Non-pigmented ciliary epithelial cell (primary cell): ENCODE data around the gene SLC5A10.

Experiments used
- DNase-seq: peaks from one replicate; pipeline ENCODE4 v3.0.0-alpha.2; 2010; ENCODE audit warnings: low read depth

SLC5A10 gene

GRCh38 chr17:19003543-19004420 lies 51.8 kb downstream of the SLC5A10 start:
- no peak for DNase-seq

DNA sequence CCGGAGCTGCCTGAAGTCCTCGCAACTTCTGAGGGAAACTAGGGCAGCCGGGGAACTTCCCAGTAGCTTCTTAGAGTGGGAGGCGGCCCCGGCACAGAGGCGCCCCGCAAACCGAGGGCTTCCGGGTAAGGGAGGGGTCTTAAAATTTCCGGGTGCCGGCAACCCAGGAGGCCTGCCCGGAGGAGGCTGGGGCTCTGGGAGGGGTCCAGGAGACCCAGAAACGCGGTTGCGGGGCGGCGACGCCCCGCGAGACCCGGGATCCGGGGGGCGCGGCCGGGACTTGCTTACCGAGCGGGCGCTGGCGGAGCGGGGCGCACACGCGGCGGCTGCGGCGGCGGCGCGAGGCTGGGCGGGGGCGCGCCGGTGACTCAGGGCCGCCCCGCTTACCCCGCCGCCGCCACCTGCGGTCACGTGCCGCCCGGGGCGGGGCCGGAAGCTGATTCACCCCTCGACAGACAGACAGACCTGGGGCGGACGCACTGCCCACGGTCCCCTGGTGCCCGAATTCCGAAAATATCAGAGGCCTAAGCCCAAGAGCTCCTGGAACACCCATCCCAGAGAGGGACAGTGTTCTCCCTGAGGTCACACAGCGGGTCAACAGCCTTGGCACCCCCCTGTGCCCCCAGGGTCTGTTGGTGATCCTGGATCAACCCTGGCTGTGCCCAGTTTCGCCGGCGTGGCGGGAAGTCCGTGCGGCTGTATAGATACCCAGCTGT lies 52.6 kb downstream of the SLC5A10 start, which contains the start of gene FAM83G:
Gene FAM83G (minus strand): TSS at position 344 of the 716 bp plus-strand sequence. CDS start 723 bp downstream, outside the sequence.
- no peak for DNase-seq

DNA sequence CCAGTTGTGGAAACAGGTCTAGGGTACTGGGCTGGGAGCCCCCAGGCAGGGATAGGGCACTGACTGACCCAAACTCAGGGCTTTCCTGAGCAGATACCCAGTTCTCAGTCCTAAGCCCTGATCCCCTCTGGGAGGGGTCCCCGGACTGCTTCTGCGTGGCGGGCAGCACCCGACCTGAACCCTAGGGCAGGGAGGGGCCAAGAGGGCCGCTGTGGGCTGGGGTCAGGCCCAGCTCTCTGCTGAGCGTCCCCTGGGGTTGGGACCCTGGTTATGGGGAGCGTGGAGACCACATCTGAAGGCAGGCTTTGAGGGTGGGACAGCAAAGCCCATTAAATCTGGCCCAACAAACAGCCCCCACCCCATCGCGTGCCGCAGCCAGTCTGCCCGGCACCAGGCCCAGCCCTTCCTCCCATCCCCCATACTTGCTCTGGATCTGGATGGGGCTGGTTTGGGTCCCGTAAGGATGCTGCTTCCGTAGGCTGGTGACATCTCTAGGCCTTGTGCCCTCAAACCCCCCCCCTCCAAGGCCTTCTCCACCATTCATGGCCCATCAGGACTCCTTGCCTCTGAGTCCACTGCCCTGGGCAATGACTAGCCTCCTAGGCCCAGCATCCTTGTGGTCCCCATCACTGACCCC lies 53.3 kb downstream of the SLC5A10 start:
- no peak for DNase-seq

GRCh38 chr17:19005789-19006430 lies 53.9 kb downstream of the SLC5A10 start:
- DNase-seq: no peak

DNA sequence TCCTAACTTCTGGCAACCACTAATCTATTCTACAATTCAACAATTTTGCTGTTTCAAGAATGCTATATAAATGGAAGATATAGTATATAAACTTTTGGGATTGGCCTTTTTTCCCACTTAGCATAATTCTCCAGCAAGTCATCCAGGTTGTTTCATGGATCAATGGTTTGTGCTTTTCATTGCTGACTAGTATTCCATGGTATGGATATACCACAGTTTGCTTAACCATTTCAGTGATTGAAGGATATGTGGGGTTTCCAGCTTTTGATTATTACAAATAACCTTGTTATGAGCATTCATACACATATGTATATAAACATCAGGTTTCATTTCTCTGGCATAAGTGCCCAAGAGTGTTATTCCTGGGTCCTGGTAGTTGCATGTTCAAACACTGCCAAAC lies 54.7 kb downstream of the SLC5A10 start:
- no peak for DNase-seq

DNA sequence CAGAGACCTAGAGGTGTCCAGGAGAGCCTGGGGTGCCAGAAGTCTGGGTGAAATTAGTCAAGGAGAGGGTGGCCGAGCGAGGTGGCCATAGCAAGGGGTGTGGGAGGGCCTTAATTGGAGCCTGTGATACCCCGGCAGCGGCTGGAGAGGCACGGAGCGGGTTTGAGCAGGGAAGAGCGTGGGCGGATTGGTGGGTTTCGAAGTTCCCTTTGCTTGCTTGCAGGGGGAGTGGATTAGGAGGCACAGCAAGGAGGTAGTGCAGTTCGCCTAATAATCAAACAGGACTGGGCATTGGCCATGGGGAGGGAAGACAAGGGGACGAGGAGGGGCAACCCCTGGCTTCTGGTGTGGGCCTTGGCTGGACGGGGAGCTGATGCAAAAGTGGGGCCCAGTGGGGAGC lies 58.0 kb downstream of the SLC5A10 start:
- DNase-seq: no peak

DNA sequence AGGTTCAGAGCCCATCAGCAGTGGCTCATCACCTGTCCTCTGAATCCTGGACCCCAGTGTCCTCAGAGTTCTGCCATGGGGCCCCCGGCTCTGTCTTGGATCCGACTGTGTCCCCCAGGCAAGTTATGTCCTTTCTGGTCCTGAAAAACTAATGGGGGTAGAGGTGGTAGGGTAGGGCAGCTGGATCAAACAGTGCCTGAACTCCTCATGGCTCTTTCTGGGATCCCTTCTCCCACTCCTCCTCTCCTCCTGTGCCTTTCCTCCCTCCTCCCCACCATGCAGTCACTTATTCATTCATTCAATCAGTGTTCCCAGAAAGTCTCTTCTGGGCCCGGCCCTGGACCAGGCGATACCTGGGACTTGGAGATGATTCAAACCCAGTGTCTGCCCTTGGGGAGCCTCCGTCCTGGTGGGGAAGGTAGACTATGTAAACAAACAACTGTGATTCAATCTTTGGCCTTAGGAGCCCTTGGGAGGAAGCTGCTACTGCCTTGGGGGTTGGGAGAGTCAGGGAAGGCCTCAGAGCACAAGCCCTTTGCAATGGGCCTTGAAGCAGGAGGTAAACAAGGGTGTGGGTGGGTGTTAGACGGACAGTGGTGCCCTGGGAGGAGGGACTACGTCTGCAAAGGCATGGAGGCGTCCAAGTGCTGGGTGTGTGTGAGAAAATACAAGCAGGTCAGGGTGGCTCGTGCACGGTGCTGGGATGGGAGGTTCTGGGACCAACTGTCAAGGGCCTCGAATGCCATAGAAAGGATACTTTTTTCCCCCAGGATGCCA lies 59.0 kb downstream of the SLC5A10 start:
- DNase-seq: no peak

DNA sequence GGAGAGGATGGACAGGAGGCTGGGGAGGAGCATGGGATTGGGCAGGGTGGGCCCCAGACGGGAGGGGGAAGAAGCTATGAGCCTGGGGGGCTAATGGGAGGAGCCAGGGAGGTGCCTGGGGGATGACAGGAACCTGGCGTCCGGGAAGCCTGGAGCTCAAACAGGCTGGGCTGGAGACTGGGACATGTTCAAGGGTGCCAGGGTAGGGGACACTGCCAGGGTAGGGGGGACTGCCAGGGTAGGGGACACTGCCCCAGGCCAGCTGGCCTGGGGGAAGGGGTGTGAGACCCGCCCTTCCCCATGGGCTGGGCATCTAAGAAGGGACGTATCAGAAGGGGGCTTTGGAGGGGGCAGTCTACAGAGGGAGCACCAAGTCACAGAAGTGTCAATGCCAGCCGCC lies 59.6 kb downstream of the SLC5A10 start:
- no peak for DNase-seq

DNA sequence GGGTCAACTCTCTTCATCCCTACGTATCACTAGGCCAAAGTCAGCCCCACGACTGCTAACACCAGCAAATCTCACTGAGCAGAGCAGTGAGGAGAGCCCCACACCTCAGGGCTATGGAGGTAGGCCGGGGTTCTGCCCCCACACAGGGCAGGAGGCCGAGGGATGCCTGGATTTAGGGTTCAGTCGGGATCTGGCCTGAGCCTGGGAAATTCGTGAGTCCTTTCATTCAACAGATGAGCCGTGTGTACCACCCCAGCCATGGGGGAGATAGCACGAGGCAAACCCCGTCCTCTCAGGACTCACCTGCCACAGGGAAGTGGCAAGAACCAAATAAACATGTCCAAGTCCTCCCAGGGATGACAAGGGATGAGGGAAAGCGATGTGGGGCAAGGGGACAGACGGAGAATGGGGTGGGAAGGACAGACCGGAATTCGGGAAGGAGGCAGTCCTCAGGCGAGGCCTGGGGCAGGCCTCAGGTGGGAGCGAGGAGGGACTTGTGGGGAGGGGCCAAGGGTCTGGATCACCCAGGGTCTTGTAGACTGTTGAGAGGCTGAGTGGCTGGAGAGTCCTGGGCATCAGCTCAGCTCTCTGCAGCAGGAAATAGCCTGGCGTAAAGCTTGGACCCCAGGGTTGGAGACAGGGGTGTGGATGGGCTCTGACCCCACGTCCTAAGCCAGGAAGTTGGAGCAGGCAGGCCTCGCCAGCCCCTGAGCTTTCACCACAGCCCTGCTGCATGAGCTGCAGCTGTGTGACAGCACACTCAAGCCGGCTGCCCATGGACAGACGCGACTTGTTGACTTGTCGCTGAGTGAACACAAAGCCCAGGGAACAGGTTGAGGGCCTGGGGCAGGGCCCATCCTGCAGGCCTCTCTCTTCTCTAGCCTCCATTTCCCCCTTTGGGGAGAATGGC lies 60.5 kb downstream of the SLC5A10 start:
- DNase-seq: no peak

- no peak for DNase-seq
Measured at GRCh38 chr17:19013226-19013625, 61.3 kb downstream of the SLC5A10 start.

DNA sequence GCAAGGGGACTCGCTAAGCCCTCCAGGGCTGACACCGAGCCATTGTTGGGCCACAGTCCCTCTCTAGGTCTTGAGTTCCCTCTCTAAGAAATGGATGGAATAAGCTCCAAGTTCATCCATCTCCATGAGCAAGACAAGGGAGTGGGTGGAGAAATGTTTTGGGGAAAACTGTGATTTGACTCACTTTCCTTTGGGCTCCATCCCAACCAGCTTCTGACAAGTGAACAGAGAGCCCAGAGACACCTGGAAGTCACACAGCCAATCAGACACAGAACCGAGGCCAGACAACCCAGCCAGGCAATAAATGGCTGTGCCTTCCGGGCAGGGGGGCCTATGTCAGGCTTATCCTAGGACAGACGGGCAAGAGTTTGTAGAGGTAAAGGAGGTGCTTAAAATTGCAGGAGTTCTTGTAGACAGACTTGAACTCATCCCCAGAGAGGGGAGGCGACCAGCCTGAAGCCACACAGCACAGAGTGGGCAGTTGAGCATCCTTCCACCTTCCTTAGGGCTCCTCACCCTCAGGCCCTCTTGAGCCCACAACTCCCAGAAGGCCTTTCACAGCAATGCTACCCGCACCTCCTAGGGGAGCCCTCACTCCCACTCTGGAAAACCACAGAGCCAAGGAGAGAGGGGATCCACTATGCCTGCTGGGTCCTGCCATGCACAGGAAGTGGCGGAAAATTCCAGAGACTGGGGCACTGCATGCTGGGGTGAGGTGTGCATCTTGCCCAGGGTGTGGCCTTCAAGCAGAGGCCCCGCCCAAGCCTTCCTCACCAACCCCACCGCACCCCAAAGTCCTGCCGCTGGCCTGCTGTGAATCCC lies 62.1 kb downstream of the SLC5A10 start:
- DNase-seq: no peak

DNA sequence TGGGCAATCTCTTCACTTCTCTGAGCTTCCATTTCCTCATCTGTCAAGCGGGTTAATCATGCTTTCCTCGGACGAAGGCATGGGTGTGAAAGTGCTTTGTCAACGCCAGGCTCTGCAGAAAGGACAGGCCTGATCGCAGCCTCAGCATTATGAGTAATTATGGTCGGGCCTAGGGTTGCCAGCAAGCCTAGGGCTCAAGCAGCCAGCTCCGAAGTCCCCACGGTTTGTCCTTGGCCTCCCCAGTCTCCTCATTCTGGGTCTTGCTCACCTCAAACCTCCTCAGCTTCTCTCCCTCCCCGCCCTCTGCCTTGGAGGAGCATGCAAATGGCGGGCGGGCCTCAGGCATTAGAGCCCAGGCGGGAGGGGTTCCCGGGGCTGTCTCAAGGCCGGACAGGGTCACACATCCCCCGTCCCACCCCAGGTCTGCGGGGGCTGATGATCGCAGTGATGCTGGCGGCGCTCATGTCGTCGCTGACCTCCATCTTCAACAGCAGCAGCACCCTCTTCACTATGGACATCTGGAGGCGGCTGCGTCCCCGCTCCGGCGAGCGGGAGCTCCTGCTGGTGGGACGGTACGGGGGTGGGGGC lies 62.8 kb downstream of the SLC5A10 start:
- DNase-seq: no peak

DNA sequence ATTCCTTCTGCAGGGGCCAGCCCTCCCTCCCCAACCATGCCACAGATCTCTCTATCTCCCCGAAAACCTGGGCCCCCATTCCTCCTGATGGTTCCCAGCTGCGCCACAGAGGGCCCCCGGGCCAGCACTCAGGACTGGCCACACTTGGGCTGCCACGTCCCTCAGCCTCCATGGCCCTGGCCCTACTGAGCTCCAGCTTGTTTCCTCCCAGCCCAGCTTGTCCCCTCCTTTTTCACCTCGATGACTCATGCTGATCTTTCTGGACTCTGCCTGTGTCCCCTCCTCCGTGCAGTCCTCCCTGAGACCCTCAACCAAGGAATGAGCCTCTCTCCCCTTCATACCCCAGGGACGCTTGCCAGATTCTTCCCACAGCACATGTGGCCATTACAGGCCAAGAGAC lies 63.5 kb downstream of the SLC5A10 start:
- no peak for DNase-seq

GRCh38 chr17:19016297-19016696 lies 64.3 kb downstream of the SLC5A10 start:
- DNase-seq: no peak

DNA sequence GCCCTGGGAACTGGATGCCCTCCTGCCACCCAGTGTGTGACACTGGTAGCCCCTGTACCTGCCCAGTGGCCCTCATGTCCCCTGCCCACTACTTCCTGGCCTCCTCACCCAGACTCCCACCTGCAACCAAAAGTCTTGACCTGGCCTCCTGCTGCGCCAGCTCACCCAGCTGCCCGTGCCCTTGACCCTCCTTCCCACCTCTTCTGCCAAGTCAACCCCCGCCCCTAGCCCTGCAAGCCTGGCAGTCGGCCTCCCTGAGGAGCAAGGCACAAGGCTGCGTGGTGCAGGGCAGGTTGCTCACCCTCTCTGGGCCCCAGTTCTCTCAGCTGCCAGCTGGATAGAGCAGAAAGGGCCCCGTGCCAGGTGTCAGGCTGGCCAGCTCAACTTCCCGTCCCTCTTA lies 64.9 kb downstream of the SLC5A10 start:
- DNase-seq: no peak

- no peak for DNase-seq
Measured at GRCh38 chr17:19017401-19017800, 65.4 kb downstream of the SLC5A10 start.

- DNase-seq: no peak
Measured at GRCh38 chr17:19017804-19018599, 66.0 kb downstream of the SLC5A10 start.

- DNase-seq: no peak
Measured at GRCh38 chr17:19018600-19018950, 66.6 kb downstream of the SLC5A10 start.
